Measurements from ENCODE around the gene PHACTR3. TPM values are rescaled to one million over a fixed set of nuclear protein-coding genes. Genes with fewer than 3 reads are reported as not detected.

Gene PHACTR3
- total and polyA plus RNA-seq, 2 of the 8 experiments (the other 6 are each of a cell fraction or from before 2014, with no cell fraction given): 0.05 to 0.13 TPM

DNA sequence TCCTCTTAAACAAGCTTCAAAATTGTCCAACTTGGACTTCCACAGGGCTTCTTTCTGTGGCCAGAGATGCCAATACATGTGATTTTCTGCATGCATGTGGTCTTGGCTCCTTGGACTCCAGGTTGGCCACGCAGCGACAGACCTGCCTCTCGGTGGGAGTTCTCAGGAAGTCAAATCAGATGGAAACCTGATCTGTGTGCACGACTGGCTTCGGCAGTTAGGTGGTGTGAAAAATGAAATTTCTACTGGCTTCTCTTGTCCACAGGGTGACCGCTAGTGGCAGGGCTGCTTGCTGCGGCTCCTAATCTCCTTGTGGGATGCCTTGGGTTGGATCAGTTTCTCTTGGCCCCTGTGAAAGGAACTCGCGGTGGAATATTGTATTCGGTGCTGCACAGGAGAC is 57.3 kb downstream of the PHACTR3 start:
- ChIA-PET POLR2A (ENCODE audit: partially characterized antibody) (no interaction called here), CTCF (ENCODE audit: partially characterized antibody) (no interaction called here)
- Histone ChIP-seq H3K27me3 (replicated peaks in 1 of 4; ENCODE audit: control insufficient read depth in 3 of 4, extremely low read depth in 1 of 4, insufficient read depth in 3 of 4, low read length in 3 of 4) (no peaks in the 10 kb centered on the region), H3K4me2 (ENCODE audit: insufficient read depth in 1 of 2, low read depth in 2 of 2, low read length in 2 of 2) (no peak overlapping the region), H3K4ac (replicated peaks; ENCODE audit: insufficient read length, low read depth, low read length) (no peak overlapping the region), H3K14ac (ENCODE audit: insufficient read length) (no peak overlapping the region), H2BK120ac (replicated peaks; ENCODE audit: low read depth, low read length) (no peak overlapping the region), H3K4me3 (ENCODE audit: extremely low read depth in 1 of 4, insufficient read depth in 2 of 4, low read depth in 3 of 4, low read length in 4 of 4) (no peak overlapping the region), H3K79me1 (ENCODE audit: low read depth, low read length) (no peaks in the 10 kb centered on the region), H2AK5ac (ENCODE audit: low read depth, low read length) (no peak overlapping the region), H2BK5ac (ENCODE audit: low read depth, low read length) (no peak overlapping the region), H3K23ac (ENCODE audit: insufficient read length) (no peak overlapping the region), H2AFZ (ENCODE audit: low read length) (no peak overlapping the region), H3K23me2 (ENCODE audit: low read depth, low read length) (no peaks in the 10 kb centered on the region), H3K9me3 (ENCODE audit: insufficient read depth in 2 of 2, low read depth in 1 of 2, low read length in 1 of 2) (peaks cover 90 to 96% of the 10 kb centered on the region in 2 experiments), H3K27ac (ENCODE audit: low read depth, low read length) (no peak overlapping the region), H3K18ac (ENCODE audit: extremely low read depth, low read length) (no peak overlapping the region), H4K5ac (ENCODE audit: insufficient read length, low read depth, low read length) (no peak overlapping the region), H4K91ac (replicated peaks; ENCODE audit: insufficient read length, low read length) (no peak overlapping the region), H2BK20ac (ENCODE audit: low read length) (no peak overlapping the region), H2BK12ac (ENCODE audit: low read depth, low read length) (no peak overlapping the region), H3K79me2 (ENCODE audit: control insufficient read depth in 1 of 2, insufficient read depth in 2 of 2, low read length in 2 of 2) (no peaks in the 10 kb centered on the region), H4K20me1 (replicated peaks in 1 of 2; ENCODE audit: control insufficient read depth in 1 of 2, insufficient read depth in 2 of 2, low read length in 2 of 2) (no peaks in the 10 kb centered on the region), H2BK15ac (ENCODE audit: low read length) (no peak overlapping the region), H4K8ac (ENCODE audit: extremely low read depth, insufficient read depth, low read length) (no peak overlapping the region), H3K36me3 (ENCODE audit: control insufficient read depth in 2 of 4, insufficient read depth in 4 of 4, low read length in 3 of 4) (no peaks in the 10 kb centered on the region), H3K4me1 (replicated peaks in 1 of 4; ENCODE audit: control insufficient read depth in 3 of 4, insufficient read depth in 4 of 4, low read length in 3 of 4) (no peaks in the 10 kb centered on the region), H3K9ac (replicated peaks in 1 of 4; ENCODE audit: extremely low read depth in 1 of 4, low read depth in 3 of 4, low read length in 3 of 4) (no peak overlapping the region), H3K56ac (replicated peaks; ENCODE audit: insufficient read length, low read depth, low read length) (no peak overlapping the region)
- FAIRE-seq: no peak
- WGBS, 2 experiments (ENCODE audit: extremely low coverage in 1 of 2, insufficient coverage in 1 of 2, insufficient read length in 1 of 2, insufficient replicate concordance in 2 of 2, low coverage in 1 of 2, low lambda C conversion rate in 2 of 2, missing lambda C conversion rate in 1 of 2): 90% methylated on average over 10 of the region's 10 CpGs; no CpG with 5 or more reads in 1 of the 2 experiments
- TF ChIP-seq, protein P1, sequence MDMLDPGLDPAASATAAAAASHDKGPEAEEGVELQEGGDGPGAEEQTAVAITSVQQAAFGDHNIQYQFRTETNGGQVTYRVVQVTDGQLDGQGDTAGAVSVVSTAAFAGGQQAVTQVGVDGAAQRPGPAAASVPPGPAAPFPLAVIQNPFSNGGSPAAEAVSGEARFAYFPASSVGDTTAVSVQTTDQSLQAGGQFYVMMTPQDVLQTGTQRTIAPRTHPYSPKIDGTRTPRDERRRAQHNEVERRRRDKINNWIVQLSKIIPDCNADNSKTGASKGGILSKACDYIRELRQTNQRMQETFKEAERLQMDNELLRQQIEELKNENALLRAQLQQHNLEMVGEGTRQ (IDR thresholded peaks at IDR 0.05; ENCODE audit: low read length): no peak
- TF ChIP-seq FOSL1 (IDR thresholded peaks at IDR 0.05; ENCODE audit: insufficient read depth, low read depth, low read length) (no peak), CTBP2 (IDR thresholded peaks at IDR 0.05; ENCODE audit: borderline replicate concordance, insufficient read depth, insufficient read length, low read length) (no peak), SP4 (IDR thresholded peaks at IDR 0.05; ENCODE audit: low read length) (no peak), CBX8 (IDR thresholded peaks at IDR 0.05; ENCODE audit: borderline replicate concordance, low read depth, low read length) (no peak), RNF2 (IDR thresholded peaks at IDR 0.05; ENCODE audit: borderline replicate concordance, low read depth, low read length, missing control alignments, poor library complexity, severe bottlenecking) (no peak), SIX5 (IDR thresholded peaks at IDR 0.05; ENCODE audit: low read depth, low read length) (no peak), KDM1A (IDR thresholded peaks at IDR 0.05; ENCODE audit: borderline replicate concordance, low read length) (no peak), BACH1 (IDR thresholded peaks at IDR 0.05; ENCODE audit: low read length) (no peak)
- DNase-seq (ENCODE audit: low read depth in 1 of 2, low spot score in 2 of 2): no peak
